Gastrocnemius medialis (tissue), 4 donors: ENCODE data around the gene ADIRF. TPM values are rescaled to one million over a fixed set of nuclear protein-coding genes. Genes with fewer than 3 reads are reported as not detected.

Experiments
- ATAC-seq, 2 donors: fragments of 150-250 bp; one replicate each; pipeline ENCODE4 v1.9.1; 2016
- DNase-seq, 2 donors: peaks; one replicate each; pipeline ENCODE4 v3.0.0-alpha.2; 2019
- H3K27ac ChIP-seq, 4 donors: fragments of 200-600 bp; sonication (generic); 1 replicate in 1 of 4; 2 replicates in 3 of 4; pipeline ENCODE4 v1.5.1; 2016 to 2018; ENCODE audit warnings: mild to moderate bottlenecking in 2 of 4, moderate library complexity in 1 of 4
- H3K27me3 ChIP-seq, 3 donors: fragments of 200-600 bp; sonication (generic) in 2 of 3; 1 replicate in 1 of 3; 2 replicates in 2 of 3; pipeline versions ENCODE4 v1.5.1 to v1.6.0; 2016 to 2019; ENCODE audit warnings: mild to moderate bottlenecking in 1 of 3, moderate library complexity in 1 of 3
- H3K36me3 ChIP-seq, 2 donors: fragments of 200-600 bp; sonication (generic) in 1 of 2; one replicate each; pipeline ENCODE4 v1.5.1; 2017 to 2018
- H3K4me1 ChIP-seq, 2 donors: fragments of 200-600 bp; sonication (generic) in 1 of 2; one replicate each; pipeline ENCODE4 v1.5.1; 2016 to 2017; ENCODE audit warnings: mild to moderate bottlenecking in 2 of 2
- H3K4me3 ChIP-seq, 4 donors: fragments of 200-600 bp; sonication (generic) in 3 of 4; 1 replicate in 1 of 4; 2 replicates in 3 of 4; pipeline ENCODE4 v1.5.1; 2016 to 2019; ENCODE audit warnings: mild to moderate bottlenecking in 2 of 4
- H3K9me3 ChIP-seq, 3 donors: fragments of 200-600 bp; sonication (generic) in 2 of 3; 1 replicate in 1 of 3; 2 replicates in 2 of 3; pipeline ENCODE4 v1.5.1; 2016 to 2019
- POLR2A ChIP-seq, 2 donors: fragments of 450-650 bp; IDR thresholded peaks; one replicate each; pipeline ENCODE4 v1.6.1; 2017; ENCODE audit warnings: antibody characterized with exemption in 2 of 2, mild to moderate bottlenecking in 2 of 2, moderate library complexity in 2 of 2
- in situ Hi-C, 4 donors: fragments of 200-750 bp; cut with MboI; loops; one replicate each; pipeline versions ENCODE4 v1.15.0 to v1.8.0; 2017; ENCODE audit warnings: low sequenced_read_pairs in 4 of 4
- intact Hi-C: fragments of 100-400 bp; cut with DNase I; formaldehyde crosslinking; loops from one replicate; pipeline ENCODE4 v1.15.1; 2023; ENCODE audit warnings: low total_unique reads
- total RNA-seq, 4 donors: library from RNA; depleted of rRNA; stranded (reverse); fragments of >200 nt; gene quantifications; one replicate each; pipeline versions ENCODE4 v1.1.0 to v1.2.3, GENCODE V29; 2016
- TF ChIP-seq, protein P1 (sequence below), 5 experiments: fragments of 450-650 bp in 3 of 5; fragments of 200-600 bp in 2 of 5; sonication (generic) in 2 of 5; IDR thresholded peaks in 4 of 5; conservative IDR thresholded peaks in 1 of 5; 1 replicate in 4 of 5; 2 replicates in 1 of 5; pipeline ENCODE4 v1.5.1; 2016 to 2019; ENCODE audit warnings: antibody characterized with exemption in 5 of 5, mild to moderate bottlenecking in 3 of 5, moderate library complexity in 3 of 5

ADIRF gene
- total RNA-seq, 4 donors from 2014 or later = 20.1 to 51.2 (median 31.0) TPM

- ATAC-seq (no peak), DNase-seq (no peak)
- TF ChIP-seq POLR2A (IDR thresholded peaks at IDR 0.05) = no peak
- TF ChIP-seq, protein P1, sequence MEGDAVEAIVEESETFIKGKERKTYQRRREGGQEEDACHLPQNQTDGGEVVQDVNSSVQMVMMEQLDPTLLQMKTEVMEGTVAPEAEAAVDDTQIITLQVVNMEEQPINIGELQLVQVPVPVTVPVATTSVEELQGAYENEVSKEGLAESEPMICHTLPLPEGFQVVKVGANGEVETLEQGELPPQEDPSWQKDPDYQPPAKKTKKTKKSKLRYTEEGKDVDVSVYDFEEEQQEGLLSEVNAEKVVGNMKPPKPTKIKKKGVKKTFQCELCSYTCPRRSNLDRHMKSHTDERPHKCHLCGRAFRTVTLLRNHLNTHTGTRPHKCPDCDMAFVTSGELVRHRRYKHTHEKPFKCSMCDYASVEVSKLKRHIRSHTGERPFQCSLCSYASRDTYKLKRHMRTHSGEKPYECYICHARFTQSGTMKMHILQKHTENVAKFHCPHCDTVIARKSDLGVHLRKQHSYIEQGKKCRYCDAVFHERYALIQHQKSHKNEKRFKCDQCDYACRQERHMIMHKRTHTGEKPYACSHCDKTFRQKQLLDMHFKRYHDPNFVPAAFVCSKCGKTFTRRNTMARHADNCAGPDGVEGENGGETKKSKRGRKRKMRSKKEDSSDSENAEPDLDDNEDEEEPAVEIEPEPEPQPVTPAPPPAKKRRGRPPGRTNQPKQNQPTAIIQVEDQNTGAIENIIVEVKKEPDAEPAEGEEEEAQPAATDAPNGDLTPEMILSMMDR (IDR thresholded peaks at IDR 0.05 in 4 of 5, conservative IDR thresholded peaks at IDR 0.05 in 1 of 5) = no peak
- H3K36me3 ChIP-seq = no peaks in the 10 kb centered on the region
- H3K4me3 ChIP-seq = no peak overlapping the region
- intact Hi-C loops (no loop called here), in situ Hi-C loops (no loop called here)
- H3K4me1 ChIP-seq = peaks cover 27 to 29% of the 10 kb centered on the region in 2 donors
- H3K27me3 ChIP-seq = no peaks in the 10 kb centered on the region
- no peaks in the 10 kb centered on the region for H3K9me3 ChIP-seq
- no peak overlapping the region for H3K27ac ChIP-seq
Observed at GRCh38 chr10:86962981-86963310, 5.3 kb upstream of the ADIRF start.

DNA sequence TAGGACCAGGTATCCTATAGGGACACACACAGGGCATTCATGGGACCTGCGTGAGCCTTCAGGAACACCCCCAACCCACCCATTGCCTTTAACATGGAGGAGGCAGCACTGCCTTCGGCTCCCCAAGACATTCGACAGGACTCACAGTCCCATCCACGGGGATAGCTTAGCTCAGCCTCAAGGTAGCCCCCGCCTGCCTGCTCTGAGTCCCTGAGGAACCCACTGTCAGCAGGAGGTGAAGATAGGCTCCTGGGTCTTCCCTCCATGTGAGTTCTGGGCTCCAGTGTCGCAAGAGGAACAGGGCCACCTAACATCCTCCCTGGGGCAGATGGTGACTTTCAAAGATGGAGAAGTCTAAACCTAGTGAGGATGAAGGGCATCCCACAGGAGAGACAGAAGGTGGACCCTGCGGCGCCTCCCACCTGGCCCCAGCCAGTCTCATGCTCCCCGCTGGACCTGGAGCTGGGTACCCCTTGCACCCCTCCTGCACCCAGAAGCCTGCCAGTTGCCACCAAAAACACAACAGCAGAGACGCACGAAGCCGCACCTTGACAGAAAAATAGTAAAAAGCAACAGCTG is 4.9 kb upstream of the ADIRF start:
- Histone ChIP-seq H3K4me1 (peaks cover 28 to 34% of the 10 kb centered on the region in 2 donors), H3K36me3 (no peaks in the 10 kb centered on the region), H3K4me3 (no peak overlapping the region), H3K9me3 (no peaks in the 10 kb centered on the region), H3K27me3 (no peaks in the 10 kb centered on the region), H3K27ac (no peak overlapping the region)
- DNase-seq (no peak), ATAC-seq (no peak)
- no peak for TF ChIP-seq POLR2A (IDR thresholded peaks at IDR 0.05)
- TF ChIP-seq, protein P1 (IDR thresholded peaks at IDR 0.05 in 4 of 5, conservative IDR thresholded peaks at IDR 0.05 in 1 of 5) = no peak
- in situ Hi-C loops = no loop called here
- intact Hi-C loops = no loop called here

DNA sequence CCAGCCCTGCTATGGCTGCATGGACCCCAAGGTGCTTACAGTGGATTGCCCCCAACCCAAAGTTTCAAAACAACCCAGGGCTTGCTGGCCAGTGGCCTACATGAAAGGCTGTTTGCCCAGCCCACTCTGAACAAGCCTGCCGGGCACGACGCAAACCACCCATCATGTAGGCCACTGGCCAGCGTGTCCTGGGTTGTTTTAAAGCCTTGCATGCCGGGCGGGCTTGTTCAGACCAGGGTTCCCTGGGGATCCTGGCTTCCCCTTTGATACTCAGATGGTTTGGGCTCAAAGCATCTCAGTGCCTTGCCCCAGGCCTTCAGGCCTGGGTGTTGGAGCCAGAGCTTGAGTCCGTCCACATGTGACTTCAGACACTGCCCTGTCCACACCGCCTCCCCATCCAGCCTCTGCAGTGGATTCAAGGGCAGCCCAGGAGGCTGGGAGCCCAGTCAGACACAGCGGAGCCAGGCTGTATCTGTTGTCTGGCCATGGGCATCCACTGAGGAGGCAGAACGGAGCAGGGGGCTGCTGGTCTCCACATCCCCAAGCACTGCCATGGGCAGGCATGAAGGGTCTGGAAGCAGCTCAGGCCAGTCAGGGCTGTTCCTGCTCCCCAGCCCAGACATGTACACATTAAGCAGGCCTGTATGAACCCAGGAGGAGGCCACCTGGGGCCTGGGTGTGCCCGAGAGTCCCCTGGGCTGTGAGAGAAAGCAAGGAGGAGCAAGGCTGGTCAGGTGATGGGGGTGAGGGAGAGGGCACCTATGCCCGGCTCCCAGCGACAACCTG is 4.0 kb upstream of the ADIRF start:
- H3K36me3 ChIP-seq = no peaks in the 10 kb centered on the region
- no peak overlapping the region for H3K4me3 ChIP-seq
- H3K9me3 ChIP-seq = no peaks in the 10 kb centered on the region
- H3K27ac ChIP-seq = no peak overlapping the region
- DNase-seq = peak in 1 of 2 donors; percentile 11
- no peaks in the 10 kb centered on the region for H3K27me3 ChIP-seq
- intact Hi-C loops = no loop called here
- peaks cover 26 to 39% of the 10 kb centered on the region in 2 donors for H3K4me1 ChIP-seq
- in situ Hi-C loops = no loop called here
- TF ChIP-seq, protein P1 (IDR thresholded peaks at IDR 0.05 in 4 of 5, conservative IDR thresholded peaks at IDR 0.05 in 1 of 5) = no peak
- TF ChIP-seq POLR2A (IDR thresholded peaks at IDR 0.05) = no peak
- no peak for ATAC-seq

- ATAC-seq (no peak), DNase-seq (no peak)
- Histone ChIP-seq H3K36me3 (no peaks in the 10 kb centered on the region), H3K9me3 (no peaks in the 10 kb centered on the region), H3K4me3 (no peak overlapping the region), H3K4me1 (peaks cover 27 to 44% of the 10 kb centered on the region in 2 donors), H3K27ac (no peak overlapping the region), H3K27me3 (no peaks in the 10 kb centered on the region)
- in situ Hi-C loops (no loop called here), intact Hi-C loops (loop anchor here (5.0 kb wide), 1 partner anchor 278 kb away; no protein-coding TSS in a partner anchor)
- TF ChIP-seq, protein P1 (IDR thresholded peaks at IDR 0.05 in 4 of 5, conservative IDR thresholded peaks at IDR 0.05 in 1 of 5) = no peak
- TF ChIP-seq POLR2A (IDR thresholded peaks at IDR 0.05) = no peak
Observed at GRCh38 chr10:86964847-86965190, 3.5 kb upstream of the ADIRF start.
